Subcutaneous adipose tissue (tissue), 4 donors: ENCODE measurements around the gene FBL. TPM values are rescaled to one million over a fixed set of nuclear protein-coding genes. Genes with fewer than 3 reads are reported as not detected.

ENCODE experiments used
- CTCF ChIP-seq: fragments of 450-650 bp; IDR thresholded peaks from one replicate; pipeline ENCODE4 v1.5.1; 2016; ENCODE audit warnings: low read depth, mild to moderate bottlenecking, control low read depth, antibody characterized with exemption, moderate library complexity
- total RNA-seq, 4 donors: library from RNA; depleted of rRNA; stranded (reverse); fragments of >200 nt; gene quantifications; one replicate each; pipeline ENCODE4 v1.1.0, GENCODE V29; 2016

FBL gene
- total RNA-seq, 4 donors from 2014 or later, result 101 to 168 (median 104) TPM

- no peak for TF ChIP-seq CTCF
Measured at GRCh38 chr19:39845172-39845571, 1.0 kb downstream of the FBL start.

GRCh38 chr19:39843919-39844793 is 2.0 kb downstream of the FBL start:
- no peak for TF ChIP-seq CTCF

GRCh38 chr19:39842693-39843435 is 3.3 kb downstream of the FBL start:
- no peak for TF ChIP-seq CTCF

- no peak for TF ChIP-seq CTCF
Measured at GRCh38 chr19:39841041-39841440, 5.1 kb downstream of the FBL start.

- no peak for TF ChIP-seq CTCF
Measured at GRCh38 chr19:39840492-39840891, 5.7 kb downstream of the FBL start.

- no peak for TF ChIP-seq CTCF
Measured at GRCh38 chr19:39839678-39840327, 6.4 kb downstream of the FBL start.

- no peak for TF ChIP-seq CTCF
Measured at GRCh38 chr19:39838569-39838968, 7.6 kb downstream of the FBL start.
